Upper lobe of left lung (tissue), 4 donors: ENCODE measurements around the gene CTCFL.

Experiments used
- EP300 ChIP-seq, 4 donors: sonication (generic); formaldehyde crosslinking; IDR thresholded peaks; one replicate each; pipeline ENCODE4 v1.5.1; 2017; ENCODE audit warnings: antibody characterized with exemption in 4 of 4, control low read depth in 2 of 4
- POLR2A ChIP-seq, 4 donors: fragments of 450-650 bp; IDR thresholded peaks; one replicate each; pipeline ENCODE4 v1.5.1; 2016 to 2017; ENCODE audit warnings: antibody characterized with exemption in 4 of 4, mild to moderate bottlenecking in 2 of 4
- POLR2AphosphoS5 ChIP-seq, 2 donors: sonication (generic); formaldehyde crosslinking; IDR thresholded peaks; one replicate each; pipeline ENCODE4 v1.5.1; 2017; ENCODE audit warnings: antibody characterized with exemption in 2 of 2
- TF ChIP-seq, protein P1 (sequence below), 6 experiments: fragments of 450-650 bp in 4 of 6; fragments of 200-600 bp in 2 of 6; sonication (generic) in 2 of 6; IDR thresholded peaks; one replicate each; pipeline ENCODE4 v1.5.1; 2016 to 2019; ENCODE audit warnings: antibody characterized with exemption in 6 of 6

DNA sequence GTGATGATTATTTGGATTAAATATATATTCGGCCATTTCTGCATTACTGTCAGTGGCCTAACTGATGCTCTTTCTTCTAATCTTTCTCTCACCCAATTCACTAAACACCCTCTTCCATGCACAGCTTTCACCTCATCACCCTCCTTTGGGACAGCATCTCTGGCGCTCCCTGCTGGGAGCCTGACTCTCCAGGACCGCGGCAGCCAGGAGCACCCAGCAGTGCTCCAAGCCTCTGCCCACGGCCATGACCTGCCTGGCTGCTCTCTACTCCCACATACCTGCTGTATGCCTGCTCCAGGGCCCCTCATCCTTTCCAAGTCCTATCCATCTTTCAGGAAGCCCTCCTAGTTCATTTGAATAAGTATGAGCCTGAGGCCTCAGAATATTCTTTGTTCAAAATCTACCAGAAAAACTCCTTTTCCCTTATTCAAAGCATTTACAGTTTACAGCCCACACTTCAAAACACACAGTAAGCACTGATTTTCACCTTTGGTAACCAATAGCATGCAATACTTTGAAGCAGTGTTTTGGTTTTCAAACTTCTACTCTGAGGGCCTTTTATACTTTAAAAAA is 15.2 kb downstream of the CTCFL start:
- TF ChIP-seq POLR2AphosphoS5 (IDR thresholded peaks at IDR 0.05) (no peak), POLR2A (IDR thresholded peaks at IDR 0.05) (no peak), EP300 (IDR thresholded peaks at IDR 0.05) (no peak)
- TF ChIP-seq, protein P1, sequence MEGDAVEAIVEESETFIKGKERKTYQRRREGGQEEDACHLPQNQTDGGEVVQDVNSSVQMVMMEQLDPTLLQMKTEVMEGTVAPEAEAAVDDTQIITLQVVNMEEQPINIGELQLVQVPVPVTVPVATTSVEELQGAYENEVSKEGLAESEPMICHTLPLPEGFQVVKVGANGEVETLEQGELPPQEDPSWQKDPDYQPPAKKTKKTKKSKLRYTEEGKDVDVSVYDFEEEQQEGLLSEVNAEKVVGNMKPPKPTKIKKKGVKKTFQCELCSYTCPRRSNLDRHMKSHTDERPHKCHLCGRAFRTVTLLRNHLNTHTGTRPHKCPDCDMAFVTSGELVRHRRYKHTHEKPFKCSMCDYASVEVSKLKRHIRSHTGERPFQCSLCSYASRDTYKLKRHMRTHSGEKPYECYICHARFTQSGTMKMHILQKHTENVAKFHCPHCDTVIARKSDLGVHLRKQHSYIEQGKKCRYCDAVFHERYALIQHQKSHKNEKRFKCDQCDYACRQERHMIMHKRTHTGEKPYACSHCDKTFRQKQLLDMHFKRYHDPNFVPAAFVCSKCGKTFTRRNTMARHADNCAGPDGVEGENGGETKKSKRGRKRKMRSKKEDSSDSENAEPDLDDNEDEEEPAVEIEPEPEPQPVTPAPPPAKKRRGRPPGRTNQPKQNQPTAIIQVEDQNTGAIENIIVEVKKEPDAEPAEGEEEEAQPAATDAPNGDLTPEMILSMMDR (IDR thresholded peaks at IDR 0.05) = no peak
